ENCODE data around the gene NUPR1.
"Not testable (repeated sequence)": the region's sequence is repeated elsewhere in the genome, so short reads cannot be mapped to it uniquely, and the experiment has no call there.

Gene NUPR1

DNA sequence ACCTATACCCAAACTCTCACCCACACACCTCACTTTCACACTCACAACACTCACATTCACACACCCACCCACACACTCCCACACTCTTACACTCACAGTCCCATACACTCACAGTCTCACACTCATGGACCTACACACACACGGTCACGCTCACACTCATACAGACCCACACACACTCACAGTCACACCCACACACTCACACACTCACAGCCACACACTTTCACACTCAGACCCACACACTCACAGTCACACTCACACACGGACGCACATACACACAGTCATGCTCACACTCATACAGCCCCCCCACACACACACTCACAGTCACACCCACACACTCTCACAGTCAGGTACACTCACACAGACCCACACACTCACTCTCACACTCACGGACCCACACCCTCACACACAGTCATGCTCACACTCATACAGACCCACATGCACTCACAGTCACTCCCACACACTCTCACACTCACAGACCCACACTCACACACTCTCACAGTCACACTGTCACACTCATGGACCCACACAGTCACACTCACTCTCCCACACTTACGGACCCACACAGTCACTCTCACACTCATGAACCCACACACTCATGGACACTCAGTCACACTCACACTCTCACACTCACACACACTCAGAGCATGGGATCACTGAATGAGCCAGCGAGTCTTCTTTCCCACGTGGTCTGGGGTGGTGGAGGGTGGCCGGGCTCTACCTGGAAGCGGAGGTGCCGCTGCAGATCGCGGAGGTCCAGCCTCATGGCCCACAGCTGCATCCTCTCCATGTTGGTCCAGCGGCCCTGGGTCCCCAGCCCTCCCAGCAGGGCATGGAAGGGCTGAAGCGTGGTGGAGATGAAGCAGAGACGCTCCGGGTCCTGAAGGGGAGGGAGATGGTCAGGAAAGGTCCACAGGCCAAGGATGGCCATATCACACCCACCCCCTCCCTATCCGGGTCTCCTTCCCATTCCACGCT lies 37.2 kb downstream of the NUPR1 start:
- no peak for DNase-seq (ENCODE audit: low read depth in 1 of 2, low spot score in 1 of 2)
- H3K4me3 ChIP-seq (replicated peaks; ENCODE audit: insufficient read depth, low read length) = no peak overlapping the region
- TF ChIP-seq, protein P1, sequence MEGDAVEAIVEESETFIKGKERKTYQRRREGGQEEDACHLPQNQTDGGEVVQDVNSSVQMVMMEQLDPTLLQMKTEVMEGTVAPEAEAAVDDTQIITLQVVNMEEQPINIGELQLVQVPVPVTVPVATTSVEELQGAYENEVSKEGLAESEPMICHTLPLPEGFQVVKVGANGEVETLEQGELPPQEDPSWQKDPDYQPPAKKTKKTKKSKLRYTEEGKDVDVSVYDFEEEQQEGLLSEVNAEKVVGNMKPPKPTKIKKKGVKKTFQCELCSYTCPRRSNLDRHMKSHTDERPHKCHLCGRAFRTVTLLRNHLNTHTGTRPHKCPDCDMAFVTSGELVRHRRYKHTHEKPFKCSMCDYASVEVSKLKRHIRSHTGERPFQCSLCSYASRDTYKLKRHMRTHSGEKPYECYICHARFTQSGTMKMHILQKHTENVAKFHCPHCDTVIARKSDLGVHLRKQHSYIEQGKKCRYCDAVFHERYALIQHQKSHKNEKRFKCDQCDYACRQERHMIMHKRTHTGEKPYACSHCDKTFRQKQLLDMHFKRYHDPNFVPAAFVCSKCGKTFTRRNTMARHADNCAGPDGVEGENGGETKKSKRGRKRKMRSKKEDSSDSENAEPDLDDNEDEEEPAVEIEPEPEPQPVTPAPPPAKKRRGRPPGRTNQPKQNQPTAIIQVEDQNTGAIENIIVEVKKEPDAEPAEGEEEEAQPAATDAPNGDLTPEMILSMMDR (IDR thresholded peaks at IDR 0.05; ENCODE audit: insufficient read depth, low read length) = no peak
- no peak for TF ChIP-seq SPI1 (IDR thresholded peaks at IDR 0.05; ENCODE audit: borderline replicate concordance, low read depth)
- TF ChIP-seq GABPA (IDR thresholded peaks at IDR 0.05; ENCODE audit: low read depth) = no peak
- TF ChIP-seq POLR2AphosphoS5 (IDR thresholded peaks at IDR 0.05; ENCODE audit: low read depth) = no peak
- TF ChIP-seq, protein P2, sequence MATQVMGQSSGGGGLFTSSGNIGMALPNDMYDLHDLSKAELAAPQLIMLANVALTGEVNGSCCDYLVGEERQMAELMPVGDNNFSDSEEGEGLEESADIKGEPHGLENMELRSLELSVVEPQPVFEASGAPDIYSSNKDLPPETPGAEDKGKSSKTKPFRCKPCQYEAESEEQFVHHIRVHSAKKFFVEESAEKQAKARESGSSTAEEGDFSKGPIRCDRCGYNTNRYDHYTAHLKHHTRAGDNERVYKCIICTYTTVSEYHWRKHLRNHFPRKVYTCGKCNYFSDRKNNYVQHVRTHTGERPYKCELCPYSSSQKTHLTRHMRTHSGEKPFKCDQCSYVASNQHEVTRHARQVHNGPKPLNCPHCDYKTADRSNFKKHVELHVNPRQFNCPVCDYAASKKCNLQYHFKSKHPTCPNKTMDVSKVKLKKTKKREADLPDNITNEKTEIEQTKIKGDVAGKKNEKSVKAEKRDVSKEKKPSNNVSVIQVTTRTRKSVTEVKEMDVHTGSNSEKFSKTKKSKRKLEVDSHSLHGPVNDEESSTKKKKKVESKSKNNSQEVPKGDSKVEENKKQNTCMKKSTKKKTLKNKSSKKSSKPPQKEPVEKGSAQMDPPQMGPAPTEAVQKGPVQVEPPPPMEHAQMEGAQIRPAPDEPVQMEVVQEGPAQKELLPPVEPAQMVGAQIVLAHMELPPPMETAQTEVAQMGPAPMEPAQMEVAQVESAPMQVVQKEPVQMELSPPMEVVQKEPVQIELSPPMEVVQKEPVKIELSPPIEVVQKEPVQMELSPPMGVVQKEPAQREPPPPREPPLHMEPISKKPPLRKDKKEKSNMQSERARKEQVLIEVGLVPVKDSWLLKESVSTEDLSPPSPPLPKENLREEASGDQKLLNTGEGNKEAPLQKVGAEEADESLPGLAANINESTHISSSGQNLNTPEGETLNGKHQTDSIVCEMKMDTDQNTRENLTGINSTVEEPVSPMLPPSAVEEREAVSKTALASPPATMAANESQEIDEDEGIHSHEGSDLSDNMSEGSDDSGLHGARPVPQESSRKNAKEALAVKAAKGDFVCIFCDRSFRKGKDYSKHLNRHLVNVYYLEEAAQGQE (IDR thresholded peaks at IDR 0.05; ENCODE audit: insufficient replicate concordance, low read depth) = no peak
- H3K27me3 ChIP-seq (ENCODE audit: insufficient read depth, poor library complexity, severe bottlenecking) = no peaks in the 10 kb centered on the region
- no peak overlapping the region for H3K27ac ChIP-seq (replicated peaks)

DNA sequence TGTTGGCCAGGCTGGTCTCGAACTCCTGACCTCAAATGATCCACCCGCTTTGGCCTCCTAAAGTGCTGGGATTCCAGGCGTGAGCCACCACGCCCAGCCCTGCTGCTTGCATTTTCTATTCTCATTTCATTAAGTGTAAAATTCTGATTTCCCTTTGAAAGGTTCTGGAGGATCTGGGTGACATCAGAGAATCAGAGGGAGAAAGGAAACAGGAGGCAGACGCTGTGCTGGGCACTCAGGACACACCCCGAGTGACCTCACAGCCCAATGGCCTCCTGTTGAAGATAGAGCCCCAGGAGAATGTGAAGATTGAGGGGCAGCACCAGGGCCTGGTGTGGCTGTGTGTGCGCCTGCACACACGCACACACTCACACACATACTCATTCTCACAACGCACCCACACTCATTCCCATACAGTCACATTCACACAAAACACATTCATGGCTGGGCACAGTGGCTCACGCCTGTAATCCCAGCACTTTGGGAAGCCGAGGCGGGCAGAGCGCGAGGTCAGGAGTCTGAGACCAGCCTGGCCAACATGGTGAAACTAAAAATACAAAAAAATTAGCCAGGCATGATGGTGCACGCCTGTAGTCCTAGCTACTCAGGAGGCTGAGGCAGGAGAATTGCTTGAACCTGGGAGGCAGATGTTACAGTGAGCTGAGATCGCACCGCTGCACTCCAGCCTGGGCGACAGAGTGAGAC lies 38.1 kb downstream of the NUPR1 start:
- H3K27ac ChIP-seq (replicated peaks); H3K27me3 ChIP-seq (ENCODE audit: insufficient read depth, poor library complexity, severe bottlenecking); DNase-seq (ENCODE audit: low read depth in 1 of 2, low spot score in 1 of 2); H3K4me3 ChIP-seq (replicated peaks; ENCODE audit: insufficient read depth, low read length): not testable (repeated sequence)
- peak; percentile 21; the same call in 1 of the 2 replicates for TF ChIP-seq POLR2AphosphoS5 (IDR thresholded peaks at IDR 0.05; ENCODE audit: low read depth)

DNA sequence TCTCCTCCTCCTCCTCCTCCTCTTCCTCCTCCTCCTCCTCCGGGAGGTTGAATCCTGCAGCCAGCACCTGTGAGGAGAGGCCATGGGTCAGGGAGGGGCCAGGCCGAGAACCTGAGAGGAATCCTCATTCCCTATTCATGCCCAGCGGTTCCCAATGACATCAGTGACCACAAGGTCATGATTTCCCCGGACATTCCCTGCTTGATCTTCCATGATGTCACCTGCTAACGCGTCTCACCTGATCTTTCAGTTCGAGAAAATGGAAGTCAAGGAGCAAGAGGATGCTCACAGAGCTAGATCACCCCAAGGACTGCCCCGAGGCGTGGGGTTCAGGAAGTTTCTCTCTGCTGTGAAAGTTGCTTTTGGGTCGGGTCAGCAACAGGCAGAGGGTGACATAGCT lies 38.9 kb downstream of the NUPR1 start:
- Histone ChIP-seq H3K4me3 (replicated peaks; ENCODE audit: insufficient read depth, low read length) (no peak overlapping the region), H3K27me3 (ENCODE audit: insufficient read depth, poor library complexity, severe bottlenecking) (no peaks in the 10 kb centered on the region), H3K27ac (replicated peaks) (no peak overlapping the region)
- no peak for DNase-seq (ENCODE audit: low read depth in 1 of 2, low spot score in 1 of 2)
- TF ChIP-seq, protein P2 (IDR thresholded peaks at IDR 0.05; ENCODE audit: insufficient replicate concordance, low read depth) = no peak
- TF ChIP-seq, protein P1 (IDR thresholded peaks at IDR 0.05; ENCODE audit: insufficient read depth, low read length) = no peak

DNA sequence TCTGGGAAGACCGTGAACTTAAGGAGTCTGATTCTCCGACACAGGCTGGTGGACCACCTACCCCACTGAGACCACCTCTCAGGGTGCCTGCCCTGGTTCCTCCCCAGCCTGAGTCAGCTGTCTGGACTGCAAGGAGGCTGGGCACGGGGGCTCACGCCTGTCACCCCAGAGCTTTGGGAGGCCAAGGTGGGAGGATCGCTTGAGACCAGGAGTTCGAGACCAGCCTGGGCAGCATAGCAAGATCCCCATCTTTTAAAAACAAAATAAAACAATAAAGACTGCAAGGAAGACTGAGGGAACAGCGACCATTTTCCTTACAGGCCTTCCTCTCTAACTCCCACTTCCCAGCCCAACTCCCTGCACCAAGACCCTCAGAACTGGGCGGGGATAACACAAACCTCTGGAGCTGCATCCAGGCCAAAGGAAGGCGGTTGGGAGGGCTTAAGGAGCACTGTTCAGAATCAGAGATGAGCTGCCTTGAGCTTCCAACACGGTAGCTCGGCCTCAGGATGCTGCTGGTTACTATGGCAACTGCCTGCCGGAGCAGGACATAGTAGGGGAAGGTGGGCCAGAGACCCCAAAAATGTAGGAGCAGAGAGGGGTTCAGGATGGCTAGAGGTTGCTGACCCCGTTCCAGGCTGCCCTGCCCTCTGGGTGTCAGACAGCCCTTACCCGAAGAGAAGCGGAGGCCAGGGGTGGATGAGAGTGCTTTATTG lies 40.0 kb downstream of the NUPR1 start:
- no peak for TF ChIP-seq GABPA (IDR thresholded peaks at IDR 0.05; ENCODE audit: low read depth)
- TF ChIP-seq, protein P1 (IDR thresholded peaks at IDR 0.05; ENCODE audit: insufficient read depth, low read length) = no peak
- no peak for TF ChIP-seq POLR2AphosphoS5 (IDR thresholded peaks at IDR 0.05; ENCODE audit: low read depth)
- no peak for TF ChIP-seq SPI1 (IDR thresholded peaks at IDR 0.05; ENCODE audit: borderline replicate concordance, low read depth)
- TF ChIP-seq, protein P2 (IDR thresholded peaks at IDR 0.05; ENCODE audit: insufficient replicate concordance, low read depth) = no peak
- H3K27ac ChIP-seq (replicated peaks) = no peak overlapping the region
- no peaks in the 10 kb centered on the region for H3K27me3 ChIP-seq (ENCODE audit: insufficient read depth, poor library complexity, severe bottlenecking)
- no peak overlapping the region for H3K4me3 ChIP-seq (replicated peaks; ENCODE audit: insufficient read depth, low read length)
- DNase-seq (ENCODE audit: low read depth in 1 of 2, low spot score in 1 of 2) = no peak

Measured in HL-60 (cell line).